Activated CD4-positive, alpha-beta T cell treated with anti-CD3 and anti-CD28 coated beads, Interleukin-2, amount 50 U/mL, for 4 hours (primary cell): ENCODE measurements around the gene AOX1.
"Not testable (repeated sequence)": the region's sequence is repeated elsewhere in the genome, so short reads cannot be mapped to it uniquely, and the experiment has no call there.

Experiments used
- DNase-seq, 2 experiments: peaks; one replicate each; pipeline ENCODE4 v3.0.0-alpha.2; 2020

Gene AOX1

GRCh38 chr2:200703926-200704637 lies 118.3 kb downstream of the AOX1 start:
- no peak for DNase-seq

GRCh38 chr2:200705305-200706041 lies 119.7 kb downstream of the AOX1 start:
- DNase-seq, result no peak

GRCh38 chr2:200708943-200709342 lies 123.1 kb downstream of the AOX1 start:
- no peak for DNase-seq

GRCh38 chr2:200713003-200713703 lies 127.3 kb downstream of the AOX1 start:
- peak; percentile 89 to 91 for DNase-seq

GRCh38 chr2:200713704-200714064 lies 127.9 kb downstream of the AOX1 start:
- DNase-seq, result peak in 1 of 2 experiments; percentile 4

GRCh38 chr2:200715014-200715413 lies 129.2 kb downstream of the AOX1 start:
- DNase-seq, result not testable (repeated sequence)

- no peak for DNase-seq
Measured at GRCh38 chr2:200716386-200716785, 130.6 kb downstream of the AOX1 start.
